ENCODE data around the gene CHST12. TPM values are rescaled to one million over a fixed set of nuclear protein-coding genes. Genes with fewer than 3 reads are reported as not detected.
A peak's percentile ranks its signal among the peaks of the same experiment; 100 is the strongest.
"Not testable (repeated sequence)": the region's sequence is repeated elsewhere in the genome, so short reads cannot be mapped to it uniquely, and the experiment has no call there.

CHST12 gene
- total and polyA plus RNA-seq, 2 experiments from 2014 or later = 7.2 to 21.5 TPM

GRCh38 chr7:2451171-2452073, 48.0 kb downstream of the CHST12 start:
- Histone ChIP-seq H3K27ac (no peak overlapping the region), H3K9me2 (replicated peaks; ENCODE audit: insufficient read depth) (no peaks in the 10 kb centered on the region), H3K4me2 (peak overlapping the region; percentile 76), H2AFZ (peak overlapping the region; percentile 50), H3K36me3 (replicated peaks; ENCODE audit: insufficient read depth, low read depth) (no peaks in the 10 kb centered on the region), H4K20me1 (ENCODE audit: insufficient read depth, poor library complexity, severe bottlenecking) (no peaks in the 10 kb centered on the region), H3K9me3 (ENCODE audit: low read depth) (no peaks in the 10 kb centered on the region), H3K79me2 (no peaks in the 10 kb centered on the region), H3K4me3 (no peak overlapping the region), H3K4me1 (ENCODE audit: insufficient read depth) (peaks cover 6% of the 10 kb centered on the region), H3K27me3 (no peaks in the 10 kb centered on the region)
- peak; percentile 87 for DNase-seq (ENCODE audit: low spot score)
- WGBS (ENCODE audit: low lambda C conversion rate, missing lambda C conversion rate) = 34% methylated on average over 30 of the region's 34 CpGs
- TF ChIP-seq CTCF (IDR thresholded peaks at IDR 0.05; ENCODE audit: poor library complexity) (peak; percentile 80), EZH2phosphoT487 (IDR thresholded peaks at IDR 0.05; ENCODE audit: low read depth, severe bottlenecking, unreplicated experiment) (no peak), EZH2 (IDR thresholded peaks at IDR 0.05; ENCODE audit: borderline replicate concordance) (no peak)

- DNase-seq (ENCODE audit: low spot score) = peak; percentile 28
- Histone ChIP-seq H2AFZ (peak overlapping the region; percentile 50), H3K27me3 (no peaks in the 10 kb centered on the region), H3K9me3 (ENCODE audit: low read depth) (no peaks in the 10 kb centered on the region), H3K79me2 (no peaks in the 10 kb centered on the region), H3K36me3 (replicated peaks; ENCODE audit: insufficient read depth, low read depth) (no peaks in the 10 kb centered on the region), H3K4me1 (ENCODE audit: insufficient read depth) (peaks cover 6% of the 10 kb centered on the region), H3K4me2 (peak overlapping the region; percentile 76), H4K20me1 (ENCODE audit: insufficient read depth, poor library complexity, severe bottlenecking) (no peaks in the 10 kb centered on the region), H3K4me3 (no peak overlapping the region), H3K9me2 (replicated peaks; ENCODE audit: insufficient read depth) (no peaks in the 10 kb centered on the region), H3K27ac (no peak overlapping the region)
- TF ChIP-seq CTCF (IDR thresholded peaks at IDR 0.05; ENCODE audit: poor library complexity) (no peak), EZH2phosphoT487 (IDR thresholded peaks at IDR 0.05; ENCODE audit: low read depth, severe bottlenecking, unreplicated experiment) (no peak), EZH2 (IDR thresholded peaks at IDR 0.05; ENCODE audit: borderline replicate concordance) (no peak)
- 74% methylated on average over 10 of the region's 16 CpGs for WGBS (ENCODE audit: low lambda C conversion rate, missing lambda C conversion rate)
Measured at GRCh38 chr7:2452074-2452507, 48.7 kb downstream of the CHST12 start.

- Histone ChIP-seq H2AFZ (no peak overlapping the region), H3K36me3 (replicated peaks; ENCODE audit: insufficient read depth, low read depth) (no peaks in the 10 kb centered on the region), H3K9me3 (ENCODE audit: low read depth) (no peaks in the 10 kb centered on the region), H4K20me1 (ENCODE audit: insufficient read depth, poor library complexity, severe bottlenecking) (no peaks in the 10 kb centered on the region), H3K27me3 (no peaks in the 10 kb centered on the region), H3K4me2 (no peak overlapping the region), H3K9me2 (replicated peaks; ENCODE audit: insufficient read depth) (no peaks in the 10 kb centered on the region), H3K27ac (no peak overlapping the region), H3K4me1 (ENCODE audit: insufficient read depth) (peaks cover 6% of the 10 kb centered on the region), H3K4me3 (no peak overlapping the region), H3K79me2 (no peaks in the 10 kb centered on the region)
- 91% methylated on average over 8 of the region's 8 CpGs for WGBS (ENCODE audit: low lambda C conversion rate, missing lambda C conversion rate)
- no peak for TF ChIP-seq CTCF (IDR thresholded peaks at IDR 0.05; ENCODE audit: poor library complexity)
- no peak for TF ChIP-seq EZH2 (IDR thresholded peaks at IDR 0.05; ENCODE audit: borderline replicate concordance)
- TF ChIP-seq EZH2phosphoT487 (IDR thresholded peaks at IDR 0.05; ENCODE audit: low read depth, severe bottlenecking, unreplicated experiment) = no peak
- DNase-seq (ENCODE audit: low spot score) = no peak
Measured at GRCh38 chr7:2452643-2453270, 49.3 kb downstream of the CHST12 start.

- 97% methylated on average over 3 of the region's 3 CpGs for WGBS (ENCODE audit: low lambda C conversion rate, missing lambda C conversion rate)
Measured at GRCh38 chr7:2453849-2454248, 50.4 kb downstream of the CHST12 start.

More at GRCh38 chr7:2453849-2454248, 50.4 kb downstream of the CHST12 start:
- H3K4me2 ChIP-seq; DNase-seq (ENCODE audit: low spot score); H3K4me1 ChIP-seq (ENCODE audit: insufficient read depth); H3K9me3 ChIP-seq (ENCODE audit: low read depth); H3K4me3 ChIP-seq; H3K27ac ChIP-seq; H2AFZ ChIP-seq; H3K79me2 ChIP-seq; H3K27me3 ChIP-seq; H3K36me3 ChIP-seq (replicated peaks; ENCODE audit: insufficient read depth, low read depth); H4K20me1 ChIP-seq (ENCODE audit: insufficient read depth, poor library complexity, severe bottlenecking); H3K9me2 ChIP-seq (replicated peaks; ENCODE audit: insufficient read depth): not testable (repeated sequence)

All from hepatocyte (in vitro differentiated cells).